OCI-LY3 (cell line): Measurements from ENCODE around the gene TPRN.

Experiments used
- H2AFZ ChIP-seq: fragments of 200-600, 300-600 bp; shearing (Covaris generic); 2 replicates; pipeline ENCODE4 v1.6.0; 2014; ENCODE audit warnings: antibody characterized with exemption, low read depth, low read length
- H3K27ac ChIP-seq: fragments of 200-600, 300-600 bp; sonication (generic); 2 replicates; pipeline ENCODE4 v1.5.1; 2014; ENCODE audit warnings: mild to moderate bottlenecking, low read length, moderate library complexity, mixed read lengths
- H3K27me3 ChIP-seq: fragments of 200-600, 300-600 bp; sonication (generic); 2 replicates; pipeline ENCODE4 v1.6.1; 2014; ENCODE audit warnings: low read depth, low read length, mixed read lengths
- H3K36me3 ChIP-seq: fragments of 200-600, 300-600 bp; sonication (generic); replicated peaks from 2 replicates; pipeline ENCODE3; 2014; ENCODE audit warnings: low read depth, low read length, mixed read lengths
- H3K4me1 ChIP-seq: fragments of 300-600, 200-600 bp; sonication (generic); 2 replicates; pipeline ENCODE4 v1.6.1; 2014; ENCODE audit warnings: low read length, mixed read lengths
- H3K4me2 ChIP-seq: fragments of 200-600, 300-600 bp; sonication (generic); 2 replicates; pipeline ENCODE4 v1.6.1; 2014; ENCODE audit warnings: low read length, mixed read lengths
- H3K4me3 ChIP-seq: fragments of 300-600, 200-600 bp; sonication (generic); 2 replicates; pipeline ENCODE4 v1.5.1; 2014; ENCODE audit warnings: antibody characterized with exemption, mild to moderate bottlenecking, low read length, moderate library complexity
- H3K79me2 ChIP-seq: fragments of 300-600, 200-600 bp; shearing (Covaris generic); 2 replicates; pipeline ENCODE4 v1.6.1; 2014; ENCODE audit warnings: mild to moderate bottlenecking, low read length, mixed read lengths
- H3K9ac ChIP-seq: fragments of 300-600, 200-600 bp; shearing (Covaris generic); 2 replicates; pipeline ENCODE4 v1.6.0; 2014; ENCODE audit warnings: mild to moderate bottlenecking, low read length, moderate library complexity
- H3K9me3 ChIP-seq: fragments of 200-600, 300-600 bp; shearing (Covaris generic); 2 replicates; pipeline ENCODE4 v1.6.1; 2014; ENCODE audit warnings: low read length, mixed read lengths; ENCODE audit not compliant: insufficient read depth
- H4K20me1 ChIP-seq: fragments of 200-600, 300-600 bp; sonication (generic); 2 replicates; pipeline ENCODE4 v1.6.1; 2016; ENCODE audit warnings: low read length, mixed read lengths; ENCODE audit not compliant: insufficient read depth
- EZH2phosphoT487 ChIP-seq: fragments of 200-600 bp; shearing (Covaris generic); IDR thresholded peaks from 2 replicates; pipeline ENCODE4 v1.6.1; 2018; ENCODE audit warnings: antibody characterized with exemption, mixed run types, low read depth
- TF ChIP-seq, protein P1 (sequence below): fragments of 200-600, 300-600 bp; sonication (generic); IDR thresholded peaks from 2 replicates; pipeline ENCODE4 v1.5.1; 2014; ENCODE audit warnings: antibody characterized with exemption, low read length, low read depth

TPRN gene

DNA sequence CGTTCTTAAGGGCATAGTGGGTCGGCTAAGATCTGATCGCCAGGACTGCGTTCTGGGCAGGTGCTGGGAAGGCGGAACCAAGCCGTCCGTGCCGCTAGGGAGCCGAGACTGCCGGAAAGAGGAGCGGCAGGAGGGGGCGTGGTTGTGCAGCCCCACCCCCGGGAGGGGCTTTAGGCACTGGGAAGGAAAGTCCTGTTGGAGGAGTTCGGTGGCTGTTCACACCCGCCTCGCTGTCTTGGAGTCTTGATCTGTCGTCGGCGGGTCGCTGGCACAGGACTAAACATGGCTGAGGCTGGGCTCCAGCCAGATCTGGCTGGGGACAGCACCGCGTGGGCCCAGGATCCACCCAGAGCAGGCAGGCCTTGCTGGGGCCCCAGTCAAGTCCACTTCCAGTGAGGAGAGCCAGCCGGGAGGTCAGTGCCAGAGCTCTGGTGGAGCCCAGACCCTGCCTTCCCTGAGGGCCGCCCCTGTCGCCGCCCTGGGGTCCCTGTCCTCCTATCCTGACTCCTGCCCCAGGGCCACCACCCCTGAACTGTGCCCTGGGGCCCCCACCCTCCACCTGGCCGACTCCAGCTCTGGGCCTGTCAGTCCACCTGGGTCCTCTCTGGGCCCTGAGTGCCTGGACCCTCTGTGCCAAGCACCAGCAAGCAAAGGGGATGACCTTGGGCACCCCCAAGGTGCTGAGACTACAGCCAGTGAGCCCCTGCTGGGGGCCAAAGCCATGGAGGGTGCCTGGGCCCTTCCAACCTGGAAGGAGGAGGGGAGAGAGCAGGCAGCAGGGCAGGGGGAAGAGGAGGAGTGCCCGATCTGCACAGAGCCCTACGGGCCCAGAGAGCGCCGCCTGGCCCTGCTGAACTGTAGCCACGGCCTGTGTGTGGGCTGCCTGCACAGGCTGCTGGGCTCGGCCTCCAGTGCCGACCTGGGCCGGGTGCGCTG is 17.0 kb upstream of the TPRN start:
- Histone ChIP-seq H3K36me3 (no peaks in the 10 kb centered on the region), H4K20me1 (no peaks in the 10 kb centered on the region), H3K9ac (no peak overlapping the region), H3K4me1 (no peaks in the 10 kb centered on the region), H3K27me3 (no peaks in the 10 kb centered on the region), H3K27ac (no peak overlapping the region), H3K9me3 (no peaks in the 10 kb centered on the region), H3K4me2 (no peak overlapping the region), H3K79me2 (no peaks in the 10 kb centered on the region), H3K4me3 (no peak overlapping the region), H2AFZ (no peak overlapping the region)
- TF ChIP-seq EZH2phosphoT487: no peak
- TF ChIP-seq, protein P1, sequence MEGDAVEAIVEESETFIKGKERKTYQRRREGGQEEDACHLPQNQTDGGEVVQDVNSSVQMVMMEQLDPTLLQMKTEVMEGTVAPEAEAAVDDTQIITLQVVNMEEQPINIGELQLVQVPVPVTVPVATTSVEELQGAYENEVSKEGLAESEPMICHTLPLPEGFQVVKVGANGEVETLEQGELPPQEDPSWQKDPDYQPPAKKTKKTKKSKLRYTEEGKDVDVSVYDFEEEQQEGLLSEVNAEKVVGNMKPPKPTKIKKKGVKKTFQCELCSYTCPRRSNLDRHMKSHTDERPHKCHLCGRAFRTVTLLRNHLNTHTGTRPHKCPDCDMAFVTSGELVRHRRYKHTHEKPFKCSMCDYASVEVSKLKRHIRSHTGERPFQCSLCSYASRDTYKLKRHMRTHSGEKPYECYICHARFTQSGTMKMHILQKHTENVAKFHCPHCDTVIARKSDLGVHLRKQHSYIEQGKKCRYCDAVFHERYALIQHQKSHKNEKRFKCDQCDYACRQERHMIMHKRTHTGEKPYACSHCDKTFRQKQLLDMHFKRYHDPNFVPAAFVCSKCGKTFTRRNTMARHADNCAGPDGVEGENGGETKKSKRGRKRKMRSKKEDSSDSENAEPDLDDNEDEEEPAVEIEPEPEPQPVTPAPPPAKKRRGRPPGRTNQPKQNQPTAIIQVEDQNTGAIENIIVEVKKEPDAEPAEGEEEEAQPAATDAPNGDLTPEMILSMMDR: no peak

DNA sequence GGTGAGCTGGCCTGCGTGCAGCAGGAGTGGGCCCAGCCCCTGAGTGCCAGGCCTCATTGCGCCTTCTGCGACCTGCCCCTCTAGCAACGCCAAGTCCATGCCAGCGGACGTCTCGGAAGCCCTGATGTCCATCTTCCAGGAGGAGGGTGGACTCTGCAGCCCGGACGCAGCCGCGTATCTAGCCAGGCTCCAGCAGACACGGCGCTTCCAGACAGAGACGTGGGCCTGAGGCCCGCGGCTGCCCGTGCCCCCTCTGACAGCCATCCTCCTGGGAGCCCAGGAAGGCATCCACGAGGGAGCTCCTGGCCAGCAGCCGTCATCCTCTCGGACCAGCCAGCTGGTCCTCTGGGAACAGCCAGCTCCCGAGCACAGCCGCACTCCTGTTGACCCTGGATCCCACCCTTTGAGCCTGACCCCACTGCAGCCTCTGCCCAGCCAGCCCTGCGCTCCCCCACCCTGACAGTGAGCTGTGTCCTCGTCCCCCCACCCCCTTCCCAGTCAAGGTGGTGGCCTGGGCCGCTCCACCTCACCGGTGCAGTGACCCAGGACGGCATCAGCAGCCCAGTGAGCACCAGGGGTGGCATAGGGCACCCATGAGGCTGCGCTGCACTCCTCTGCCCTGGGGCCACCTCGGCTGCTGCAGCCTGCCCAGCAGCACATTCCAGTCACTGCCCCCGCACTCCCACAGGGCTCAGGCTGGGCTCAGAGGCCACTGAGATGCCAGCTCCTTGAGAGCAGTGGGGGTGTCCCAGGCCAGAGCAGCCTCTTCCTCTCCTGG is 15.8 kb upstream of the TPRN start:
- Histone ChIP-seq H3K27ac (no peak overlapping the region), H3K9ac (no peak overlapping the region), H3K4me3 (no peak overlapping the region), H3K9me3 (no peaks in the 10 kb centered on the region), H3K36me3 (no peaks in the 10 kb centered on the region), H3K79me2 (no peaks in the 10 kb centered on the region), H3K4me2 (no peak overlapping the region), H3K4me1 (no peaks in the 10 kb centered on the region), H2AFZ (no peak overlapping the region), H4K20me1 (no peaks in the 10 kb centered on the region), H3K27me3 (no peaks in the 10 kb centered on the region)
- no peak for TF ChIP-seq EZH2phosphoT487
- TF ChIP-seq, protein P1: no peak

DNA sequence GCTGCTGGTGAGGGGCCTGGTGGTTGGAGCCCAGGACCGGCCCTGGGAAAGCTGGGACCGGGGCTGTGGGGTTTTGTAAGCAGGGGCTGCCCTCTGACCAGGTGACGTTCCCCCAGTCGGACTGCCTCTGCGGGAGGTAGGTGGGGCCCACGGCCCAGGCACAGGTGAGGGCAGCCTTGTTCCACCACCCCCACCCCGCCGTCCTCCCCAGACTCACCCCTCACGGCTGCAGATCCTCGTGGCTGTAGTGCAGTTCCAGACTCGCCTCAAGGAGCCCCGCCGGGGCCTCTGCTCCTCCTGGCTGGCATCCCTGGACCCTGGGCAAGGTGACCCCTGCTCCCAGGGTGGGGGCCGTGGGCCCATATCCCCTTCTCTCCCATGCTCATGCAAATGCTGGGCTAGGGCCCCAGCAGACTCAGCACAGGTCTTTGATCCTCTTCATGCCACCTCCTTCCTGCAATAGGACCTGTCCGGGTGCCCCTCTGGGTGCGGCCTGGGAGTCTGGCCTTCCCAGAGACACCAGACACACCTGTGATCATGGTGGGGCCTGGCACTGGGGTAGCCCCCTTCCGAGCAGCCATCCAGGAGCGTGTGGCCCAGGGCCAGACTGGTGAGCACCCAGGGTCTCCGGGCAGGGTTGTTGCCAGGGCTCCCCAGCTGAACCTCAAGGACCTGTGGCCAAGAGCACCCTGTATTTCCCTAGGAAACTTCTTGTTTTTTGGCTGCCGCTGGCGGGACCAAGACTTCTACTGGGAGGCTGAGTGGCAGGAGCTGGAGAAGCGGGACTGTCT is 14.8 kb upstream of the TPRN start:
- Histone ChIP-seq H3K4me3 (no peak overlapping the region), H3K79me2 (no peaks in the 10 kb centered on the region), H3K9me3 (no peaks in the 10 kb centered on the region), H3K36me3 (no peaks in the 10 kb centered on the region), H4K20me1 (no peaks in the 10 kb centered on the region), H3K4me2 (no peak overlapping the region), H3K27me3 (no peaks in the 10 kb centered on the region), H3K27ac (no peak overlapping the region), H3K4me1 (no peaks in the 10 kb centered on the region), H2AFZ (no peak overlapping the region), H3K9ac (no peak overlapping the region)
- TF ChIP-seq EZH2phosphoT487: no peak
- TF ChIP-seq, protein P1: no peak
